GM12874 (cell line): ENCODE results near the gene TSEN34.
A peak's percentile ranks its signal among the peaks of the same experiment; 100 is the strongest.
"Not testable (repeated sequence)": the region's sequence is repeated elsewhere in the genome, so short reads cannot be mapped to it uniquely, and the experiment has no call there.

ENCODE experiments used
- TF ChIP-seq, protein P1 (sequence below): IDR thresholded peaks from 2 replicates; pipeline ENCODE4 v1.5.1; 2011; ENCODE audit warnings: low read depth, mild to moderate bottlenecking, control low read depth, low read length, moderate library complexity; ENCODE audit not compliant: insufficient read depth

The TSEN34 gene

DNA sequence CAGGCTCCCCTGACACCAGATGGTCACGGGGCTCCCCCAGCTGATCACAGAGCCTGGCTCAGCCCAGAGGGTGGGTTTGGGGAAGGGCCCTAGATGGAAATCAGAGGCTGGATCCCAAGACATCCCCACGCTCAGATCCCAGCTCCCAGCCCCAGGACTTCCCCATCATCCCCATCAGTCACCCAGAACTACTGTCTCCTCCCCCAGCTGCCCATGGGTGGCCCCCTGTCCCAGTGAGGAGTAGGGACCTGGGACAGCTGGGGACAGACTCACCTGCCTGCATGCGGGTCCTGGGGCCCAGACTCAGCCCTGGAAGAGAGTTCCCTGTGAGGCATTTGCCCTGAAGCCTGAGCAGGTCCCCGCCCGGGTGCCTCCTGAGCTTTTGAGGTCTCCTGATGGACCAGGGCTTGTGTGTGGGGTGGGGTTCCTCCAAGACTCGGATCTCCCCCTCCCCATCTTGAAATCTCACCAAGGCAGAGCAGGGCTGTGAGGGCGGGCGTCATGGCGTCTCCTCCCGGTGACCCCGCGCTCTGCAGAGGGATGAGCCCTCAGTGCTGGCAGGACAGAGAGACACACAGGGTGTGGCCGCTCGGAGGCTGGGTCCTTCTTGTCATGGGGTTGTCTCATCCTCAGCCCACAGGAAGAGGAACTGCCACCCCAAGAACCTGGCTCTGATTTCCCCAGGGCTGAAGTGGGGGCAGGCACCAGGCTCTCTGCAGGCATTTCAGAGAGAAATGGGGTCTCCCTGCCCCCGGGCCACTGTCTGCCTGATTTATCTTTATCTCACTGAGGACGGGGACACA lies 31.6 kb downstream of the TSEN34 start, which contains the start of gene LILRB3:
Gene LILRB3, minus strand, starts transcription at position 534 of the 803 bp plus-strand sequence. Its CDS starts 31 bp downstream, at position 503.
- TF ChIP-seq, protein P1, sequence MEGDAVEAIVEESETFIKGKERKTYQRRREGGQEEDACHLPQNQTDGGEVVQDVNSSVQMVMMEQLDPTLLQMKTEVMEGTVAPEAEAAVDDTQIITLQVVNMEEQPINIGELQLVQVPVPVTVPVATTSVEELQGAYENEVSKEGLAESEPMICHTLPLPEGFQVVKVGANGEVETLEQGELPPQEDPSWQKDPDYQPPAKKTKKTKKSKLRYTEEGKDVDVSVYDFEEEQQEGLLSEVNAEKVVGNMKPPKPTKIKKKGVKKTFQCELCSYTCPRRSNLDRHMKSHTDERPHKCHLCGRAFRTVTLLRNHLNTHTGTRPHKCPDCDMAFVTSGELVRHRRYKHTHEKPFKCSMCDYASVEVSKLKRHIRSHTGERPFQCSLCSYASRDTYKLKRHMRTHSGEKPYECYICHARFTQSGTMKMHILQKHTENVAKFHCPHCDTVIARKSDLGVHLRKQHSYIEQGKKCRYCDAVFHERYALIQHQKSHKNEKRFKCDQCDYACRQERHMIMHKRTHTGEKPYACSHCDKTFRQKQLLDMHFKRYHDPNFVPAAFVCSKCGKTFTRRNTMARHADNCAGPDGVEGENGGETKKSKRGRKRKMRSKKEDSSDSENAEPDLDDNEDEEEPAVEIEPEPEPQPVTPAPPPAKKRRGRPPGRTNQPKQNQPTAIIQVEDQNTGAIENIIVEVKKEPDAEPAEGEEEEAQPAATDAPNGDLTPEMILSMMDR, result not testable (repeated sequence)

DNA sequence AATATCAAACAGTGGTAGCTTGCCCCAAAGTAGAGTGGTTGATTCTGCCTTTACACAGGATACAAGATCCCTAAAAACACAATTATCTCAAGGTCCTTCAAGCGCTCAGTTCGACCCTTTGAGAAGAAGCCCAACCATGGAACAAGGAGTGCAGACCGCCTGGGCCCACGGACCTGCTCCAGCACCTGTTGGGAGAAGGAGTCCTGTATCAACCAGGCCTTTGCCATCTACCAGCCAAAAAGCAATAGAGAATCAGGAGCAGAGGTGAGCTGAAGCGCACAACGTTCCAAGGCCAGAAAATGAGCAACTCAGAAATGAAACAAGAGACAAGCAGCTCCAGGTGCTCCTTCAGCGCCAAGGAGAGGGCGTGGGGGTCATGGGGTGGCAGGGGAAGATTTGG lies 38.0 kb downstream of the TSEN34 start:
- TF ChIP-seq, protein P1, result no peak

DNA sequence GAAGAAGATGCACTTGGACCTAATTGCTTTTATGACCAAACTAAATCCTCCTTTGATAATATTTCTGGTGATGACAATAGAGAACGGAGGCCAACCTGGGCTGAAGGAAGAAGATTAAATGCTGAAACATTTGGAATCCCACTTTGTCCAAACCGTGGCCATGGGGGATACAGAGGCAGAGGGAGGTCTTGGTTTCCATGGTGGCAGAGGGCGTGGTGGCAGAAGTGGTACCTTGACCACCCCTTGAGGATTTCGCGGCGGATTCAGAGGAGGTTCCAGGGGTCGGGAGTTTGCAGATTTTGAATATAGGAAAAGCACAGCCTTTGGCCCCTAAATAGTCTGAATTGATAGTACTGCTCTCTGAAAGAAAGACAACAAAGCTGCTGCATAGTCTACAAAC lies 38.9 kb downstream of the TSEN34 start:
- TF ChIP-seq, protein P1, result no peak

DNA sequence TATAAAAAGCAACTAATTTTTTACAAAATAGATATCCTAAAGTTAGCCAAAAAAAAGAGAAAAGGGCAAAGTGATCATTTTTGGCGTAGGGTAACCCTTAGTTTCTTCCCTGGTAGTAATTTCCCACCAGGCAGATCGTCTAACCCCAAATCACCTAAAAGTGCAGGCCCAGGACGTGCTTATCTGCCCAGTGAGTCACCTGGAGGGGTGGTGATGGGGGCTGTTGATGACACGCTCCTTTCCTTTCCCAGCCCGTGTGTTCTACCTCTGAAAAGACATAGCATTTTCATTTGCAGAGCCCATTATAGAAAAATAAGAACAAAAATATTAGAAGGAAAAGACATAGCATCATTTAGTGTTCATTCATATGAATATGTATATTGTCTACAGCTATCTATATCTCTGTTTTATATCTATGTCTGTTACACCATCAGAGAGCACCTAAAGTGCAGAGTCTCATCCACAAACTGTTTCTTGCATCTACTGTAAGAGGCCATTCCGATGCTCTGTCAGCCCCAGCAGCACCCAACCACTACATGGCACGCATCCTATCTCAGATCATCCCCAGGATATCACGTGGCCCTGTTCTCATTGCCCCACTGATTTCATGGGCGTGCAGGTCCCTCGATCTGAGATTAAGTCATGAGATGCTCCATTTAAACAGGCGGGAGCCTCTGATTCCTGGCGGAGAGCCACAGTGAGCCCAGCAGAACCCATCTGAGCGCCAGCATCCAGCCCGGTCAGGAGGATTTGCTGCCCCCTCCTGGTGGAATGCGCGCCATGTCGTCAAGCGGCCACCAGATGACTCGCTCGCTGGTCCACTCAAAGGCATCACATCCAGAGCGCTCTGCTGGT lies 40.2 kb downstream of the TSEN34 start:
- TF ChIP-seq, protein P1, result peak; percentile 94

GRCh38 chr19:54233941-54234340 lies 42.8 kb downstream of the TSEN34 start:
- TF ChIP-seq, protein P1, result no peak

DNA sequence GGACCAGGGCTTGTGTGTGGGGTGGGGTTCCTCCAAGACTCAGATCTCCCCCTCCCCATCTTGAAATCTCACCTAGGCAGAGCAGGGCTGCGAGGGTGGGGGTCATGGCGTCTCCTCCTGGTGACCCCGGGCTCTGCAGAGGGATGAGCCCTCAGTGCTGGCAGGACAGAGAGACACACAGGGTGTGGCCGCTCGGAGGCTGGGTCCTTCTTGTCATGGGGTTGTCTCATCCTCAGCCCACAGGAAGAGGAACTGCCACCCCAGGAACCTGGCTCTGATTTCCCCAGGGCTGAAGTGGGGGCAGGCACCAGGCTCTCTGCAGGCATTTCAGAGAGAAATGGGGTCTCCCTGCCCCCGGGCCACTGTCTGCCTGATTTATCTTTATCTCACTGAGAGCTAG lies 51.5 kb downstream of the TSEN34 start, which contains the start of gene LILRA6:
Gene LILRA6, minus strand, starts transcription at position 145 of the 400 bp plus-strand sequence.
- TF ChIP-seq, protein P1, result not testable (repeated sequence)
